SK-N-SH (cell line): ENCODE data around the gene NRG3. TPM values are rescaled to one million over a fixed set of nuclear protein-coding genes. Genes with fewer than 3 reads are reported as not detected.

ENCODE experiments used
- CTCF ChIA-PET: fragments of 300-600, 350-600 bp; formaldehyde crosslinking; extraction: SDS; loops from one replicate; lab custom pipeline; 2021; lab: Yijun Ruan, JAX
- POLR2A ChIA-PET: fragments of 350-600 bp; sonication (Branson Sonifier 250); formaldehyde crosslinking; extraction: SDS; loops from one replicate; lab custom pipeline; 2020; ENCODE audit warnings: antibody characterized with exemption, inconsistent platforms; lab: Yijun Ruan, JAX
- DNase-seq: peaks from one replicate; pipeline ENCODE4 v3.0.0; 2012
- H2AFZ ChIP-seq: fragments of 200-600 bp; sonication (generic); 2 replicates; pipeline ENCODE4 v1.8.1; 2016; ENCODE audit warnings: antibody characterized with exemption, mild to moderate bottlenecking, low read depth
- H3F3A ChIP-seq: fragments of 200-600 bp; sonication (generic); replicated peaks from 2 replicates; pipeline ENCODE3; 2016; ENCODE audit warnings: antibody characterized with exemption, mild to moderate bottlenecking; ENCODE audit not compliant: insufficient read depth
- H3K27ac ChIP-seq, 2 experiments: fragments of 200-500 bp in 1 of 2; fragments of 200-600 bp in 1 of 2; sonication (Bioruptor generic) in 1 of 2; sonication (generic), shearing (Covaris generic) in 1 of 2; 2 replicates each; pipeline versions ENCODE4 v1.5.1 to v1.6.1; 2014 to 2016; ENCODE audit warnings: low read depth in 2 of 2, inconsistent platforms in 1 of 2, low read length in 1 of 2, mild to moderate bottlenecking in 1 of 2, mixed read lengths in 1 of 2
- H3K27me3 ChIP-seq: fragments of 200-600 bp; sonication (generic), shearing (Covaris generic); 2 replicates; pipeline ENCODE4 v1.6.1; 2016; ENCODE audit warnings: mixed run types; ENCODE audit not compliant: insufficient read depth
- H3K36me3 ChIP-seq, 2 experiments: fragments of 200-500 bp in 1 of 2; fragments of 200-600 bp in 1 of 2; sonication (Bioruptor generic) in 1 of 2; sonication (generic) in 1 of 2; replicated peaks in 1 of 2; 2 replicates each; pipeline versions ENCODE3 to v1.5.1; 2014 to 2016; ENCODE audit warnings: low read length in 1 of 2, mild to moderate bottlenecking in 1 of 2; ENCODE audit not compliant: insufficient read depth in 2 of 2, control insufficient read depth in 1 of 2
- H3K4me1 ChIP-seq, 2 experiments: fragments of 200-500 bp in 1 of 2; fragments of 200-600 bp in 1 of 2; sonication (Bioruptor generic) in 1 of 2; sonication (generic), shearing (Covaris generic) in 1 of 2; 2 replicates each; pipeline versions ENCODE4 v1.5.1 to v1.6.1; 2014 to 2016; ENCODE audit warnings: low read depth in 1 of 2, low read length in 1 of 2, mixed run types in 1 of 2; ENCODE audit not compliant: insufficient read depth in 2 of 2, control insufficient read depth in 1 of 2
- H3K4me2 ChIP-seq: fragments of 200-600 bp; sonication (generic), shearing (Covaris generic); 2 replicates; pipeline ENCODE4 v1.6.1; 2017; ENCODE audit warnings: mixed run types
- H3K4me3 ChIP-seq, 2 experiments: fragments of 200-500 bp in 1 of 2; fragments of 200-600 bp in 1 of 2; sonication (Bioruptor generic) in 1 of 2; sonication (generic), shearing (Covaris generic) in 1 of 2; 2 replicates each; pipeline versions ENCODE4 v1.5.1 to v1.8.1; 2014 to 2016; ENCODE audit warnings: low read depth in 2 of 2, inconsistent platforms in 1 of 2, low read length in 1 of 2, mild to moderate bottlenecking in 1 of 2, mixed read lengths in 1 of 2, moderate library complexity in 1 of 2
- H3K79me2 ChIP-seq: fragments of 200-600 bp; sonication (generic); 2 replicates; pipeline ENCODE4 v1.8.1; 2017; ENCODE audit warnings: mild to moderate bottlenecking; ENCODE audit not compliant: insufficient read depth
- H3K9ac ChIP-seq: fragments of 200-600 bp; sonication (generic); 2 replicates; pipeline ENCODE4 v1.6.1; 2017; ENCODE audit warnings: mixed run types
- H3K9me2 ChIP-seq: fragments of 200-600 bp; sonication (generic); 2 replicates; pipeline ENCODE4 v1.6.1; 2017; ENCODE audit warnings: mixed run types
- H3K9me3 ChIP-seq: fragments of 200-600 bp; sonication (generic); 2 replicates; pipeline ENCODE4 v1.6.1; 2017; ENCODE audit warnings: mixed run types, mild to moderate bottlenecking, moderate library complexity
- H4K20me1 ChIP-seq: fragments of 200-600 bp; sonication (generic); 2 replicates; pipeline ENCODE4 v1.6.1; 2017; ENCODE audit warnings: mild to moderate bottlenecking, mixed run types; ENCODE audit not compliant: insufficient read depth
- EP300 ChIP-seq, 2 experiments: IDR thresholded peaks; 2 replicates each; pipeline versions ENCODE4 v1.4.0 to v1.6.1; 2012; ENCODE audit warnings: borderline replicate concordance in 1 of 2, low read depth in 1 of 2, low read length in 1 of 2
- FOSL2 ChIP-seq: IDR thresholded peaks from 2 replicates; pipeline ENCODE4 v1.4.0; 2012; ENCODE audit warnings: low read depth, mild to moderate bottlenecking, moderate library complexity, borderline replicate concordance
- GATA2 ChIP-seq: sonication (generic); formaldehyde crosslinking; IDR thresholded peaks from 2 replicates; pipeline ENCODE4 v1.5.0; 2020; ENCODE audit warnings: mild to moderate bottlenecking, missing genetic modification reagents
- PBX3 ChIP-seq: IDR thresholded peaks from 2 replicates; pipeline ENCODE4; 2012
- RAD21 ChIP-seq: IDR thresholded peaks from 2 replicates; pipeline ENCODE4 v1.6.1; 2012; ENCODE audit warnings: mild to moderate bottlenecking, low read length
- RCOR1 ChIP-seq: fragments of 150-350 bp; IDR thresholded peaks from 2 replicates; pipeline ENCODE4 v1.6.1; 2017; ENCODE audit warnings: antibody characterized with exemption, low read length
- TCF12 ChIP-seq: IDR thresholded peaks from 2 replicates; pipeline ENCODE4 v1.4.0; 2012
- TEAD4 ChIP-seq: IDR thresholded peaks from 2 replicates; pipeline ENCODE4 v1.4.0; 2012; ENCODE audit warnings: mild to moderate bottlenecking, borderline replicate concordance; ENCODE audit not compliant: insufficient read depth
- WGBS: methylation state at CpG from one replicate; pipeline ENCODE4 v1.1.6; 2017; ENCODE audit warnings: low lambda C conversion rate; 5-methylcytosine and 5-hydroxymethylcytosine counted together
- polyA plus RNA-seq, 3 experiments: library from polyadenylated mRNA; depleted of rRNA; stranded (reverse); fragments of >200 nt; gene quantifications; 2 replicates each; pipeline ENCODE4 v1.2.3, GENCODE V29; 2012
- TF ChIP-seq, protein P1 (sequence below): fragments of 200-600 bp; sonication (generic); IDR thresholded peaks from 2 replicates; pipeline ENCODE4 v1.6.1; 2017; ENCODE audit warnings: antibody characterized with exemption, mild to moderate bottlenecking, moderate library complexity

The NRG3 gene
- polyA plus RNA-seq, 1 of the 3 experiments (the other 2 are of a cell fraction): 0.03 TPM

DNA sequence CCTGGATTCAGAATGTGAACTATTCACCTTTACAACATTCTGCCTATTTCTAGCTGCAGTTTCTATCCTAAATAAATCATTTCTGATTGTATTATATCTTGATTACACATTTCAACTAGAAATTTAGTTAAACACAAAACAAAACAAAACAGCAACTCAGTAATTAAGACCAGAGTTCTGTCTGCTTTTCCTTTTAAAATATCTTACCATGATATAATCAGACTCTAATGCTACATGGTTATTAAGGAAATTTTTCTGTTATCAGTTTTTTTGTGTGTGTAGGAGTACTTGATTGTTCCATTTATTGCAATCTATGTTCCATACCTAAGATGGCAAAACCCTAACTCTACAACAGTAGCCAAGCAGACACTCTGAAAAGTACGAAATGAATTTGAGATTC is 663.3 kb downstream of the NRG3 start:
- whole genome bisulfite sequencing: 28% methylated on average over 1 of the region's 1 CpG
- no peak overlapping the region for H3K9ac ChIP-seq
- H3K4me3 ChIP-seq: no peak overlapping the region
- no peaks in the 10 kb centered on the region for H3K36me3 ChIP-seq
- H3K9me2 ChIP-seq: no peaks in the 10 kb centered on the region
- no peaks in the 10 kb centered on the region for H3K79me2 ChIP-seq
- H4K20me1 ChIP-seq: no peaks in the 10 kb centered on the region
- no peak overlapping the region for H3K4me2 ChIP-seq
- H3K27ac ChIP-seq: peak overlapping the region in 1 of 2 experiments; percentile 74; a peak in 2 of 4 replicates
- no peak overlapping the region for H2AFZ ChIP-seq
- TF ChIP-seq RCOR1 (peak; percentile 16; the same call in 1 of the 2 replicates), TCF12 (peak; percentile 44; the same call in 1 of the 2 replicates), GATA2 (peak; percentile 64), TEAD4 (0 out of 2 replicates have a peak, but pooled peaks have one; percentile 21), FOSL2 (no peak), EP300 (IDR thresholded peaks at IDR 0.05; ENCODE audit: borderline replicate concordance in 1 of 2, low read depth in 1 of 2, low read length in 1 of 2) (peak in 1 of 2 experiments; percentile 80; a peak in 2 of 4 replicates)
- H3K9me3 ChIP-seq: no peaks in the 10 kb centered on the region
- no peaks in the 10 kb centered on the region for H3F3A ChIP-seq
- ChIA-PET CTCF (interaction anchor here (0.5 kb wide), 1 partner anchor 35 kb away, joined by 3 read pairs; no protein-coding TSS in a partner anchor), POLR2A (no interaction called here)
- no peaks in the 10 kb centered on the region for H3K27me3 ChIP-seq
- peak; percentile 8 for DNase-seq
- peaks cover 0 to 4% of the 10 kb centered on the region in 2 experiments; a peak in 2 of 4 replicates for H3K4me1 ChIP-seq

DNA sequence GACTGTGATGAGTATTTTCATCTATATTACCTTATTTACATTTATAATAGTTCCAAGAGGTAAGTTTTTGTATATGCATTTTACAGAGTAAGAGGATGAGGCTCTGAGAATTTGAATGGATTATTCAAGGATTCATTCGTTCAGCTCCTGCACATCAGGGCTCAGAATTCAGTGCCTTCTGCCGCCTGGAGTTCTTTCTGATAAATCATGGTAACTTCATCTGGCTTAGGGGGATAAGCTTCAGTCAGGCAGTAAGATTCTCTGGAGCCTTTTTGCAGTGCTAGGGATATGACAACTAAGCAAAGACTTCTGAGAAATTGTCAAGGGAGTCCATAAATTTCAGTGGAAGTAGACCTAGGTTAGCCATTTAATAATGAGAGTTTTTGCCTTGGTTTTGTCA is 668.6 kb downstream of the NRG3 start:
- no peaks in the 10 kb centered on the region for H3K36me3 ChIP-seq
- no peaks in the 10 kb centered on the region for H3K79me2 ChIP-seq
- TF ChIP-seq TEAD4 (no peak), PBX3 (no peak), RAD21 (no peak)
- TF ChIP-seq, protein P1, sequence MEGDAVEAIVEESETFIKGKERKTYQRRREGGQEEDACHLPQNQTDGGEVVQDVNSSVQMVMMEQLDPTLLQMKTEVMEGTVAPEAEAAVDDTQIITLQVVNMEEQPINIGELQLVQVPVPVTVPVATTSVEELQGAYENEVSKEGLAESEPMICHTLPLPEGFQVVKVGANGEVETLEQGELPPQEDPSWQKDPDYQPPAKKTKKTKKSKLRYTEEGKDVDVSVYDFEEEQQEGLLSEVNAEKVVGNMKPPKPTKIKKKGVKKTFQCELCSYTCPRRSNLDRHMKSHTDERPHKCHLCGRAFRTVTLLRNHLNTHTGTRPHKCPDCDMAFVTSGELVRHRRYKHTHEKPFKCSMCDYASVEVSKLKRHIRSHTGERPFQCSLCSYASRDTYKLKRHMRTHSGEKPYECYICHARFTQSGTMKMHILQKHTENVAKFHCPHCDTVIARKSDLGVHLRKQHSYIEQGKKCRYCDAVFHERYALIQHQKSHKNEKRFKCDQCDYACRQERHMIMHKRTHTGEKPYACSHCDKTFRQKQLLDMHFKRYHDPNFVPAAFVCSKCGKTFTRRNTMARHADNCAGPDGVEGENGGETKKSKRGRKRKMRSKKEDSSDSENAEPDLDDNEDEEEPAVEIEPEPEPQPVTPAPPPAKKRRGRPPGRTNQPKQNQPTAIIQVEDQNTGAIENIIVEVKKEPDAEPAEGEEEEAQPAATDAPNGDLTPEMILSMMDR: no peak
- H3K4me3 ChIP-seq: no peak overlapping the region
- CTCF ChIA-PET: no interaction called here
- H3K4me2 ChIP-seq: no peak overlapping the region
- no peaks in the 10 kb centered on the region for H3K27me3 ChIP-seq
- no peaks in the 10 kb centered on the region for H3K9me3 ChIP-seq
- peaks cover 2% of the 10 kb centered on the region for H3F3A ChIP-seq
- no peaks in the 10 kb centered on the region for H3K9me2 ChIP-seq
- H3K9ac ChIP-seq: no peak overlapping the region
- no peaks in the 10 kb centered on the region for H4K20me1 ChIP-seq
- DNase-seq: no peak
- POLR2A ChIA-PET: no interaction called here
- no peak overlapping the region for H2AFZ ChIP-seq
- no peak overlapping the region for H3K27ac ChIP-seq
- peaks cover 0 to 2% of the 10 kb centered on the region in 2 experiments; a peak in 2 of 4 replicates for H3K4me1 ChIP-seq
- WGBS: 54% methylated on average over 2 of the region's 2 CpGs
